Measurements from ENCODE around the gene PRKAB1.

DNA sequence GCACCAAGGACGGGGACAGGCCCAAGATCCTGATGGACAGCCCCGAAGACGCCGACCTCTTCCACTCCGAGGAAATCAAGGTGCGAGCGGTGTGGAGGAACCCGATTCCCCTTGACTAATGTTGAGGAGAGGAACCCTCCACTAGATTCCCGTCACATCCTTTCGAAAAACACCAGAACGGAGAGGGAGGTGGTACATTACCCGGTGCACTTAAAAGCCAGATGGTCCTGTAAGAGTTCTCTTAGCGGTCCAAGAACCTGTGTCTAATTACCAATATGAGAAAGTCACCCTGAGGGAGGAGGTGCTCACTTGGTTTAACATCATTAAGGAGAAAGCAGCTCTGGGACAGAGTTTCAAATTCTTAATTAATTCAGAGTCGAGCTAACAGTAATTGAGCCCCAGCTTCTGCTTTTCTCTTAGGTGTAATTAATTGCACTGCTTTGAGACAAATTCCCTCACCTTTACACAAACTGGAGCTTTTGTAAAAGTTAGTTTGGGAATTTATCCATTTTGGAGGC, 450 bp downstream of the PRKAB1 start:
- TF ChIP-seq REST (IDR thresholded peaks at IDR 0.05; ENCODE audit: insufficient read depth in 1 of 2, low read depth in 2 of 2, low read length in 2 of 2) (no peak), SIN3A (IDR thresholded peaks at IDR 0.05; ENCODE audit: borderline replicate concordance, insufficient read depth, low read length) (no peak), POLR2AphosphoS5 (IDR thresholded peaks at IDR 0.05; ENCODE audit: low read depth, low read length) (no peak), TAF1 (IDR thresholded peaks at IDR 0.05; ENCODE audit: borderline replicate concordance, insufficient read depth, low read length) (no peak), FOXP2 (optimal IDR thresholded peaks at IDR 0.05; ENCODE audit: borderline replicate concordance, extremely low read depth, extremely low read length, insufficient read depth) (no peak)

Measured in PFSK-1 (cell line).